Measurements from ENCODE around the gene TLE4. TPM values are rescaled to one million over a fixed set of nuclear protein-coding genes. Genes with fewer than 3 reads are reported as not detected.

TLE4 gene
- total RNA-seq, 1 donor = 75.1 TPM

GRCh38 chr9:79570448-79571308 is 1.1 kb upstream of the TLE4 start:
- peak in 1 of 3 donors; percentile 64 for DNase-seq (ENCODE audit: low read depth in 2 of 3, low spot score in 2 of 3)

GRCh38 chr9:79572032-79572607 is 355 bp downstream of the TLE4 start:
- DNase-seq (ENCODE audit: low read depth in 2 of 3, low spot score in 2 of 3) = peak in 1 of 3 donors; percentile 41

- peak; percentile 35 to 55 (median 55) for DNase-seq (ENCODE audit: low read depth in 2 of 3, low spot score in 2 of 3)
These were observed 1.0 kb downstream of the TLE4 start for GRCh38 chr9:79572608-79573411.

DNA sequence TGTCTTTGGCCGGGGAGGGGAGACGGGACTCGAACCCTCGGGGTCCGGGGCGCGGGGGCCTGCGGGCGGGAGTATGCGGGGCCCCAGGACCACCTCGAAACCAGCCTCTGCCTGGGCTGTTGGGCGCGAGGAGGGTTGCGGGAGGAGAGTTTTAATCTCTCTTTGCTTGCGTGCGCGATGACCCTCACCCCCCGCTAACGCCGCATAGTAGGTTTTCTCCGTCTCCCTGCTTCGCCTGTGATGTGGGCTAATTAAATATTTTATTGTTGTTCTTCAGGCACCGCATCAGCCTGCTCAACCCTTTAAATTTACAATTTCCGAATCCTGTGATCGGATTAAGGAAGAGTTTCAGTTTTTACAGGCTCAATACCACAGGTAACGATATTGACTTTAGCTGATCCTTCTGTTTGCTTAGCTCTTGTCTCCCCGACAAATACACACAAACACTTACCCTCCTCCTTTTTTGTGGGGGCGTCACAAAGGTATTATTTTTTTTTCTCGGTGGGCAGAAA is 1.7 kb downstream of the TLE4 start:
- no peak for DNase-seq (ENCODE audit: low read depth in 2 of 3, low spot score in 2 of 3)

DNA sequence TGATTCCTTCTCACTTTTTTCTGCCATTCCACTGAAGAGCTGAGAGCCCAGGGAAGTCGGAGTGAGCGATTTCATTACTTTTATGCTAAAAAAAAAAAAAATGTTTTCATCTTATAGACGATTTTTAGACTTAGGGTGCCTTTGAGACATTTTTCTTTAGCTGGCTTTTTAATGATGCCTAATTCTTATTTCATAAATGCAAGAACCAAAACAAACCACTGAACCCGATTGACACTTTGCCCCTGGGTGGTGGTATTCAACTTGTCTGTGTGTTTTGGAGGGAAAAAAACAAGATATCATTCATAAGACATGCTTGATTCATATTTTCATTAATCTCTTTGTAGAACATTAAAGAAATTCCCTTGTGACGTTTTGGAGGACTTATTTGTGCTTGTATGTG is 2.4 kb downstream of the TLE4 start:
- no peak for DNase-seq (ENCODE audit: low read depth in 2 of 3, low spot score in 2 of 3)

DNA sequence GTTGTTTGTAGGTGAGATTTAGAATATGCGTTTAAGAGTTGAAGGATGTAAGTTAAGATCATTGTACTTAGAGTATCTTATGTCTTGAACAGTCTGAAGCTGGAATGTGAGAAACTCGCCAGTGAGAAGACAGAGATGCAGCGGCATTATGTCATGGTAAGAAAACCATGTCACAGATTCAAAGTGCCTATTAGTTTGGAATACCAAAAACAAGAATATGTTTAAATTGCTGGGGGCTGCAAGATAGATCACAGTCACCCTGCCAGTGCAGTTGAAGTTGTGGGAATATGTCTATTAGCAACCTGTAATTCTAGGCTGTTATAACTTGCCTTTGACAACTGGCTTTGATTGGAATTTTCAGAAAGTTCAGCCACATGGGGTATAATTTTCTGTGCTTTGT is 3.0 kb downstream of the TLE4 start:
- no peak for DNase-seq (ENCODE audit: low read depth in 2 of 3, low spot score in 2 of 3)

DNA sequence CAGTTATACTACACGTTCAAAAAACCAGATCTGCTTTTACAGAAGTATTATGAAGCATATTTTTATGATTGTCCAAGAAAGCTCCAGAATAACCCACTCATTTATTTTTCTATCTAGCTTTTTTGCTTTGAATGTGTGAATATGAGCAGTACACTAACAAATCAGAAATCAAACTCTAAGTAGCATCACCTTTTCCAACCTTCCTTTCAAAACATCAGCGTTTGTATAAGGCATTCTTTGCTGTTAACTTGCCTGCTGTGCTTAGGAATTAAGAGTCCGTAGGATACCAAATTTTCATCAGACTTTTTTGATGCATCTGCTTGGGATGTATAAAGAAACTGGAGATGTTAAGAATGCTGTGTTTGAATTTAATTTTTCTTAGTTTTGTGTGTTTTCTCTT is 3.8 kb downstream of the TLE4 start:
- DNase-seq (ENCODE audit: low read depth in 2 of 3, low spot score in 2 of 3) = no peak

GRCh38 chr9:79577969-79578723 is 6.4 kb downstream of the TLE4 start:
- DNase-seq (ENCODE audit: low read depth in 2 of 3, low spot score in 2 of 3) = no peak

DNA sequence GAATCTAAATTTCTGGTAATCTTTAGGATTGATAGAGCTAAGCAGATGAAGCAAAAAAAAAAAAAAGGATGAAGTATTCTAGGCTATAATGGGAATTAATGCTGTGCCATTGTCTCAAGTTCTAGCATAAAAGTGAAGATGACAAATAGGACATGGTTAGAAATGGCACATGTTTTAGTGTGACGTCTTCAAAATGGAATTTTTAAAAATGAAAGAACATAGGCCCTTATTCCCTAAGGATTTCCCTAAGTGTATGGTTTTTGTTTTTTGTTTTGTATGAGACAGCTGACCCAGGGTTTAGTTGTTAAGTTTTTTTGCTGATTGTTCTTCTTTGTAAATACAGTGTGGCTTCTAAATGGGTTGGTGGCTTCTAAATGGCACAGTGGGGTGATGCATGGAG is 7.1 kb downstream of the TLE4 start:
- DNase-seq (ENCODE audit: low read depth in 2 of 3, low spot score in 2 of 3) = no peak

GRCh38 chr9:79579624-79580023 is 7.9 kb downstream of the TLE4 start:
- no peak for DNase-seq (ENCODE audit: low read depth in 2 of 3, low spot score in 2 of 3)

- no peak for DNase-seq (ENCODE audit: low read depth in 2 of 3, low spot score in 2 of 3)
These were observed 8.3 kb downstream of the TLE4 start for GRCh38 chr9:79580055-79580454.

DNA sequence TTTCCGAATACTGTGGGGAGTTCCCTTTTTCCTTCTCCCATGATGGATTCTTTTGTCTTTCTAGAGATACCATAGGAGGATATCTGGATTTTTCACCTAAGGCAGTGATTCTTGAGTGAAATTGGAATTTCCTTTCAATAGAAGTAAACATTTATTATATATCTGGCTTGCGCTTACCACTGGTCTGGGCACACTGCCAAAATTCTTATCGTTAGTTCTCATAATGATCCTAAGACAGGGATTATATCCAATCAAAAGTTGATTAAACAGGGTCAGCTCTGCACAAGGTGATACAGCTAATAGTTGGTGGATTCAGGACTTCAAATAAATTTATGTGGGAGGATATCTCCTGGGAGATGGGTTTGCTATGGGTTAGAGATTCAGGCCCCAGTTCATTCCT is 9.6 kb downstream of the TLE4 start:
- peak in 2 of 3 donors; percentile 51 to 63 for DNase-seq (ENCODE audit: low read depth in 2 of 3, low spot score in 2 of 3)

DNA sequence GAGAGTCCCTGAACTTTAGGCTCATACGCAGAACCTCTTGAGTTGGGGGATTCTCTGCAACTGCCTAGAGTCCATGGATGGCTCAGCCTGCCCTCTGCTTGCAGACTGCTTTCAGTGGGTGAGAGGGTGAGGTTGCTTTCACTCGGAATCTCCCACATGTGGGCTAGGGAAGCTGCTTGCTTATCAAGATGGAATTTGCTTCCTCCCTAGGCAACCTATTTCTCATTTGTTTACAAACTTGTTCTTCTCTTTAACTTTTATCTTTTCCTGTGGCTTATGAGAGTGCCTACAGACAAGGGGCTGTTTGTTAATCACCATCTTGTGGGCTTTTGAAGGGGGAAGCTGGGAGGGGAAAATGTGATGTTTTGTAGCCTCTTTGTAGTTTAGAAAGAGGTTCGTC is 10.0 kb downstream of the TLE4 start:
- DNase-seq (ENCODE audit: low read depth in 2 of 3, low spot score in 2 of 3) = peak in 2 of 3 donors; percentile 61 to 68

GRCh38 chr9:79583952-79584654 is 12.3 kb downstream of the TLE4 start:
- DNase-seq (ENCODE audit: low read depth in 2 of 3, low spot score in 2 of 3) = peak in 2 of 3 donors; percentile 41 to 59

DNA sequence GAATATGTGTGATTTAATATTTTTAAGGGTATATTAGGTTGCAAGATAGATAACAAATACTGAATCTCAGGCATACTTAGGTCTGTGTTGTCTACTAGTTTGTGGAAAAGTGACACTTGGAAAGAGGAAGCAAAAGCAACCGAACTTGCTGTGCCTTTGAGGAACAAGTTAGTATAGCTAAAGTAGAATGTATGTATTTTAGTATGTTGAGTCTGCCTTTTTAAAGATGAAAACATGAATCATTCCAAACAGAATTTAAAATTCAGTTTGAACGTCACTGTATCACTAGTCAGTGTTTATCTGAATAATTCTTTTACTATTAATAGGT is 12.9 kb downstream of the TLE4 start:
- peak in 1 of 3 donors; percentile 48 for DNase-seq (ENCODE audit: low read depth in 2 of 3, low spot score in 2 of 3)

DNA sequence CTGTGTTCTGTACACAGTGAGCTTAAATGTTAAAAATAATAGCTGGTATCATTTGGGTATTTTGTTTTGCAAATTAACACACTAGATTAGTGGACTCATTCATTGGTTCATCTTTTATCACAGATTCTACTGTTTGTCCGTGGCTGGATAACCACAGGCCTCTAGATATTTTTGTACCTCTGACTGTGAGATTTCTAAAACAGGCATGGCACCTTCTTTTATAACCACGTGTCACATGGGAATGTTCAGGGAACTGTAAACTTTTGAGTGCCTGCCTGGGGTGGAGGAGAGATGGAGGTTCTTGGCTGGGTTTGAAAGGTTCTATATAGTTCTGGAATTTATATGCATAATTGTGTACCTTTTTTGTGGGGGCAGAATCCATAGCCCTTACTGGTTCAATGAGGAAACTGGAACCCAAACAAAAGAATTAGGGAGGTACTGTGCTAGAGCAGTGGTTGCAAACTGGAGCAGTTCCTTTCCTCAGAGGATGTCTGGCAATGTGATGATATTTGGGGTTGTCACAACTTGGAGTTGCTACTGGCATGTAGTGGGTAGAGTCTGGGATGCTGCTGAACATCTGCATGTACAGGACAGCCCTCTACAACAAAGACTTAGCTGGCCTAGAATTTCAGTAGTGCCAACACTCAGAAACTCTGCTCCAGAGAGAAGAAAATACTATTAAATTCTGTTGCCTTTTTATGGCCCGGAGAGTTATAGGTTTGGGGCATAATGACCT is 16.9 kb downstream of the TLE4 start:
- peak in 1 of 3 donors; percentile 48 for DNase-seq (ENCODE audit: low read depth in 2 of 3, low spot score in 2 of 3)

- no peak for DNase-seq (ENCODE audit: low read depth in 2 of 3, low spot score in 2 of 3)
These were observed 19.7 kb downstream of the TLE4 start for GRCh38 chr9:79591458-79591857.

DNA sequence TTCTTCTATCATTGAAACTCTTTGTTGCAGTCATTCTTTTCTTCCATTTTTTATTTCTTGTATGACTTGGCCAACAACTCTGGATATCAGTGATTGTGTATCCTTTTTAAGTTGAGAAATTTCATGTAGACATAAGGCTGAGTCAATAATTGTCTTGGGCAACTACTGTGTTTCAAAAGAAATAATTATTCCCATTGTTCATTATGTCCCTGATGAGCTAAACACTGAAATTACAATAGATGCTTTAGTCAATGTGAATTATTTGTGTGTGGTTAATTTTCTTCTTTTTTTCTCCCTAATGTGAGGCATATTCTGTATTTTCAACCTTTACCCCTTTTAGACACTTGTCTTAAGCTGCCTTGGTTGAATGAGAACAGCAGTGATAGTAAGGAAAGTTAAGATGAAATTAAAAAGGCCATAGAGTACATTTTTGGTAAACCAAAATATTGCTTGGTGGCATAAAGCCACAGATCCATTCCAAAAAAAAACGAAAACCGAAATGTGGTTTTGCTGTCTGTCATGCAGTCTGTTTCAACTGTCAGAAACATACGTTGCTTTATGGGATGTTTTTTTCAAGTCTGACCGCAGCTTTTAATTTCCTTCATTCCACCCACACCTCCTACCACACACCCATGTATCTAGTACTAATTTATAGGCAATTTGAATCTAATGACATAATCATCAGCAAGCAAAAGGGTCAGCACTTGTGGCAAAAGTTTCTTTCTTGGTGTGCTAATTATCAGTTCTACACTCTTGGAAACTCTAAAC is 21.1 kb downstream of the TLE4 start:
- DNase-seq (ENCODE audit: low read depth in 2 of 3, low spot score in 2 of 3) = peak in 2 of 3 donors; percentile 49 to 74
